ENCODE results near the gene OVOL3.

- TF ChIP-seq CTCF (conservative IDR thresholded peaks at IDR 0.05), result no peak
- no peak for TF ChIP-seq EZH2 (IDR thresholded peaks at IDR 0.05; ENCODE audit: low read depth)
Observed at GRCh38 chr19:36064826-36065225, 46.1 kb upstream of the OVOL3 start.
